Esophagus squamous epithelium (tissue), 5 donors: ENCODE results near the gene TSHZ2. TPM values are rescaled to one million over a fixed set of nuclear protein-coding genes. Genes with fewer than 3 reads are reported as not detected.

ENCODE experiments used
- DNase-seq: peaks from one replicate; lab custom pipeline; 2025; lab: John Stamatoyannopoulos, UW
- H3K27ac ChIP-seq, 4 donors: fragments of 200-600 bp; sonication (generic); one replicate each; pipeline ENCODE4 v1.5.1; 2016 to 2019; ENCODE audit warnings: mild to moderate bottlenecking in 1 of 4
- H3K27me3 ChIP-seq, 4 donors: fragments of 200-600 bp; sonication (generic); 1 replicate in 3 of 4; 2 replicates in 1 of 4; pipeline versions ENCODE4 v1.5.1 to v1.6.0; 2017 to 2021; ENCODE audit warnings: antibody characterized with exemption in 1 of 4
- H3K36me3 ChIP-seq, 3 donors: fragments of 200-600 bp; sonication (generic); one replicate each; pipeline ENCODE4 v1.5.1; 2016 to 2019
- H3K4me1 ChIP-seq, 3 donors: fragments of 200-600 bp; sonication (generic); one replicate each; pipeline ENCODE4 v1.5.1; 2017 to 2019
- H3K4me3 ChIP-seq, 4 donors: fragments of 200-600 bp; sonication (generic); 1 replicate in 3 of 4; 2 replicates in 1 of 4; pipeline ENCODE4 v1.5.1; 2016 to 2019; ENCODE audit warnings: mild to moderate bottlenecking in 2 of 4, moderate library complexity in 1 of 4
- H3K9me3 ChIP-seq, 3 donors: fragments of 200-600 bp; sonication (generic); one replicate each; pipeline ENCODE4 v1.5.1; 2016 to 2019
- POLR2A ChIP-seq, 4 donors: fragments of 450-650 bp; IDR thresholded peaks; one replicate each; pipeline ENCODE4 v1.6.1; 2017; ENCODE audit warnings: antibody characterized with exemption in 4 of 4, mild to moderate bottlenecking in 4 of 4, moderate library complexity in 3 of 4
- WGBS, 2 donors: methylation state at CpG; one replicate each; pipeline ENCODE4 v1.1.5; 2018; 5-methylcytosine and 5-hydroxymethylcytosine counted together
- intact Hi-C: fragments of 100-400 bp; cut with DNase I; formaldehyde crosslinking; loops from one replicate; pipeline ENCODE4 v1.15.0; 2022
- total RNA-seq, 4 donors: library from RNA; depleted of rRNA; stranded (reverse); fragments of >200 nt; gene quantifications; one replicate each; pipeline ENCODE4 v1.1.0, GENCODE V29; 2016
- TF ChIP-seq, protein P1 (sequence below), 6 experiments: fragments of 450-650 bp in 4 of 6; fragments of 200-600 bp in 2 of 6; sonication (generic) in 2 of 6; IDR thresholded peaks; one replicate each; pipeline ENCODE4 v1.5.1; 2016 to 2019; ENCODE audit warnings: antibody characterized with exemption in 6 of 6, mild to moderate bottlenecking in 4 of 6, moderate library complexity in 4 of 6
- donor health status: DM: yes; HTN: yes; CAD: no.

TSHZ2 gene
- total RNA-seq, 4 donors from 2014 or later = 4.7 to 22.0 (median 12.9) TPM

DNA sequence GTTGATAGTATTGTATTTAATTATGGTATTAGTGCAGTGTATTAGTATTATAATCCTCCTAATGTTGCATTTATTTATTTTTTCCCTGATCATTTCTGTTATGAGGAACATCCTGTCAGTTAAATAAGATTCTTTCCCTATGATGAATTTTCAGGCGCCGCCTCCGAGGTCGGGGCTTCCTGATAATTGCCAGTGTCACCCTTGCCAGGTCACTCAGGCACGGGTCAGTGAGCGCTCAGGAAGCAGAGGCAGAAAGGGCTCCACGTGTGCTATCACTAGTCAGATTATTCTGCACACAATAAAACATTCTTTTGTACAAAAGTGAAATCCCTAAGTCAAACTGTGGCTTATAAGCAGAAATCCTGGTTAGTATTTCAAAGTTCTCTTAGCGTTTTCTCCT, 64.8 kb downstream of the TSHZ2 start:
- no peaks in the 10 kb centered on the region for H3K36me3 ChIP-seq
- H3K4me1 ChIP-seq = peaks cover 15 to 31% (median 15%) of the 10 kb centered on the region in 3 donors
- no peaks in the 10 kb centered on the region for H3K9me3 ChIP-seq
- DNase-seq = no peak
- H3K4me3 ChIP-seq = no peak overlapping the region
- 59 to 60% methylated on average over 8 of the region's 8 CpGs for WGBS, 2 donors
- no peaks in the 10 kb centered on the region for H3K27me3 ChIP-seq
- H3K27ac ChIP-seq = peak overlapping the region in 1 of 4 donors; percentile 16
- intact Hi-C loops = no loop called here
- TF ChIP-seq, protein P1, sequence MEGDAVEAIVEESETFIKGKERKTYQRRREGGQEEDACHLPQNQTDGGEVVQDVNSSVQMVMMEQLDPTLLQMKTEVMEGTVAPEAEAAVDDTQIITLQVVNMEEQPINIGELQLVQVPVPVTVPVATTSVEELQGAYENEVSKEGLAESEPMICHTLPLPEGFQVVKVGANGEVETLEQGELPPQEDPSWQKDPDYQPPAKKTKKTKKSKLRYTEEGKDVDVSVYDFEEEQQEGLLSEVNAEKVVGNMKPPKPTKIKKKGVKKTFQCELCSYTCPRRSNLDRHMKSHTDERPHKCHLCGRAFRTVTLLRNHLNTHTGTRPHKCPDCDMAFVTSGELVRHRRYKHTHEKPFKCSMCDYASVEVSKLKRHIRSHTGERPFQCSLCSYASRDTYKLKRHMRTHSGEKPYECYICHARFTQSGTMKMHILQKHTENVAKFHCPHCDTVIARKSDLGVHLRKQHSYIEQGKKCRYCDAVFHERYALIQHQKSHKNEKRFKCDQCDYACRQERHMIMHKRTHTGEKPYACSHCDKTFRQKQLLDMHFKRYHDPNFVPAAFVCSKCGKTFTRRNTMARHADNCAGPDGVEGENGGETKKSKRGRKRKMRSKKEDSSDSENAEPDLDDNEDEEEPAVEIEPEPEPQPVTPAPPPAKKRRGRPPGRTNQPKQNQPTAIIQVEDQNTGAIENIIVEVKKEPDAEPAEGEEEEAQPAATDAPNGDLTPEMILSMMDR (IDR thresholded peaks at IDR 0.05) = no peak
- TF ChIP-seq POLR2A (IDR thresholded peaks at IDR 0.05) = no peak

DNA sequence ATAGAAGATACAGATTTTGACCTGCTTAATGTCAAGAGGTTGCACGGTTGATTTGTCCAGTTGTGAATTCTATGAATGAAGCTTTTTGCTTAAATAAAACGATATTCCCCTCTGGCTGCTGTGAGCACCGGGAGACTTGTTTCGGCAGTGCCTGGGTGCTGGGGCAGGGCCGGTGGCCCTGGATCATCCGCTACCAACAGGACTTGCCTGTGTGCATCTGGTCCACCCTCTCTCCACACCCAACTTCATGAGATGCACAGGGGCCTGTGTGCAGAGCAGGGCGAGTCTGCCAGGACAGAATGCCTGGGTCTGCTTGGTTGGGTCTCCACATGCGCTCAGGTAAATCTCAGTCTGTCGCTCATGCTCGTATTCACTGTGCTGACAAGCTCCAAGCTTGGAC, 65.5 kb downstream of the TSHZ2 start:
- H3K27ac ChIP-seq = no peak overlapping the region
- WGBS, 2 donors = 92 to 94% methylated on average over 7 of the region's 10 CpGs
- no peak for DNase-seq
- no peak overlapping the region for H3K4me3 ChIP-seq
- peaks cover 13 to 32% (median 15%) of the 10 kb centered on the region in 3 donors for H3K4me1 ChIP-seq
- intact Hi-C loops = no loop called here
- no peaks in the 10 kb centered on the region for H3K9me3 ChIP-seq
- TF ChIP-seq, protein P1 (IDR thresholded peaks at IDR 0.05) = no peak
- no peak for TF ChIP-seq POLR2A (IDR thresholded peaks at IDR 0.05)
- no peaks in the 10 kb centered on the region for H3K27me3 ChIP-seq
- no peaks in the 10 kb centered on the region for H3K36me3 ChIP-seq

DNA sequence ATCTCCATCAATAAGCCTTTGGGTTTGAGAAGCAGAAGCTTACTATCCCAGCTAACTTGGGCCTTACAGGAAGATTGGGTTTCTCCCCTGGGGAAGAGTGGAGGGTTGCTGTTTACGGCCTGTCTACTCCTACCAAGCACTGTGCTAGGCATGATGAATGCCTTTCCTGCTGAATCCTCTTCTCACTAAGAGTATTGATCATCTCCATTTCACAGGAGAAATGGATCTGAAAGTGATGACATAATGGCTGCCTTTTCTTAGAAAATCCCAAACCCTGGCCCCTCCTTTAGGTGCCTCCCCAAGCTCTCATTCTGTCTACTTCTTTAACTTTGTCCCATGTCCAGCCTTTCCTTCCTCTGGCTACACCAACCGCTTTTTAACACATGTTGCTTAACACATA, 66.1 kb downstream of the TSHZ2 start:
- TF ChIP-seq POLR2A (IDR thresholded peaks at IDR 0.05) = no peak
- TF ChIP-seq, protein P1 (IDR thresholded peaks at IDR 0.05) = no peak

DNA sequence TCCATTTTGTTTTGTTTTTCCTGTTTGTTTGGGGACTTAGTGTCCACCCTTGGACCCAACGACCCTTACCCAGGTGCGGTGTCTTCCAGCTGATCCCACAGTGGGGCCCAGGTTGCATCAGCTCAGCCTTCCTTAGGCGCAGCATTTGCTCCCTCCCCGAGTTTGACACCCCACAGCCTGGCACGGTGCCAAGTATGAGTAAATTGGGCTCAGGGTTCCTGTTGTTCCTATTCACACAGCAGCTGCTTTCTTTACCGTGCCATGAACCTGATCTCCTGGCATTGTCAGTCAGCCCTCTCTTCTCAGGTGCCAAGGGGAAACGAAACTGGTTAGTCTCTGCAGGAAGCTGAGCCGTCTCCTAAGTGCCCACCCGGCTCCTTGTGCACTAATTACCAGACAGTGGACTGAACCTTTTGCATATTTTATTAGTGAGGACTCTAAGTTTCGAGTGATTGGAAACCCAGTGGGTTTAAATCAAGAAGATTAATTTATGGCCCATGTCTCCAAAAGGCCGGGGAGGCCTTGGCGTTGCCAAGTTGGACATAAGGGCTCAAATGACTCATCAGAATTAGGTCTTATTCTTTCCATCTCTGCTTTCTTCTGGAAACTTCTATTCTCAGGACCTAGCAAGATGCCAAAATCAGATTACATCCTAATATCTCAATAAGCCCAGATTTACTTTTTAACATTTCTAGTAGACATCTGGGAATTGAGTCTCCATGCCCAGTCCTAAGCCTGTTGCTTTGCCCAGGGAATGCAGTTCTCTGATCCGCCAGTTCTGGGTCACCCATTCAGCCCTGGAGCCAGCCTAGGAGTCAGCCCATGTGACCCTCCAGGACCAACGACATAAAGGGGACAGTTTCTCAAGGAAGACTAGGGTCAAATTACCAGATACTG, 68.8 kb downstream of the TSHZ2 start:
- intact Hi-C loops = no loop called here
- peak overlapping the region; percentile 64 to 77 (median 72) for H3K27ac ChIP-seq
- 29 to 45% methylated on average over 12 to 14 of the region's 14 CpGs for WGBS, 2 donors
- no peaks in the 10 kb centered on the region for H3K9me3 ChIP-seq
- peaks cover 13 to 30% (median 15%) of the 10 kb centered on the region in 3 donors for H3K4me1 ChIP-seq
- peak overlapping the region in 2 of 4 donors; percentile 4 to 37 for H3K4me3 ChIP-seq
- no peaks in the 10 kb centered on the region for H3K36me3 ChIP-seq
- DNase-seq = no peak
- H3K27me3 ChIP-seq = no peaks in the 10 kb centered on the region
- TF ChIP-seq, protein P1 (IDR thresholded peaks at IDR 0.05) = no peak
- no peak for TF ChIP-seq POLR2A (IDR thresholded peaks at IDR 0.05)

More for the DNA sequence above, 66.1 kb downstream of the TSHZ2 start:
- no peaks in the 10 kb centered on the region for H3K27me3 ChIP-seq
- H3K27ac ChIP-seq = no peak overlapping the region
- 100% methylated on average over 2 of the region's 2 CpGs for WGBS, 2 donors
- no peaks in the 10 kb centered on the region for H3K9me3 ChIP-seq
- no peak overlapping the region for H3K4me3 ChIP-seq
- no peaks in the 10 kb centered on the region for H3K36me3 ChIP-seq
- intact Hi-C loops = no loop called here
- peaks cover 13 to 30% (median 15%) of the 10 kb centered on the region in 3 donors for H3K4me1 ChIP-seq
- DNase-seq = no peak

DNA sequence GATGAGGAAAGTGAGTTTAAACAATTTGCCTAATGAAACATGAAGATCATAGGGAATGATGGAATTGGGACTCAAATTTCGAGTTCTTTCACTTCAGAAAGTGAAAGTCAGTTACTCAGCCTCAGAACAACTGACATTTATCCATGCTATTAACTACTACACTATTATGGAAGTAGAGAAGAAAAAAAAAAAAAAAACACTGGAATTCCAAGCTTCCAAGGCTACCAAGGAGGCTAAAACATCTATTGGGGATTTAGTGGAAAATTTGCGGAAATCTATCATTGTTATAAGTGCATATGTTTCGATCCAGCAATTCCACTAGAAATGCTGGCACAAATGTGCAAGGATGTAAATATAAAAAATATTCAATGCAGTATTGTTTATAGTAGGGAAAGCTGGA, 70.4 kb downstream of the TSHZ2 start:
- Histone ChIP-seq H3K9me3 (no peaks in the 10 kb centered on the region), H3K27me3 (no peaks in the 10 kb centered on the region), H3K36me3 (no peaks in the 10 kb centered on the region), H3K4me1 (peaks cover 13 to 30% (median 15%) of the 10 kb centered on the region in 3 donors), H3K4me3 (no peak overlapping the region), H3K27ac (no peak overlapping the region)
- TF ChIP-seq, protein P1 (IDR thresholded peaks at IDR 0.05) = no peak
- TF ChIP-seq POLR2A (IDR thresholded peaks at IDR 0.05) = no peak
- DNase-seq = no peak
- intact Hi-C loops = no loop called here
- 42 to 66% methylated on average over 3 of the region's 3 CpGs for WGBS, 2 donors
